Stimulated activated CD8-positive, alpha-beta memory T cell treated with anti-CD3 and anti-CD28 coated beads, Interleukin-12 subunit alpha, Interleukin-12 subunit beta, amount 100 ng/mL, for 4 hours (primary cell): ENCODE data around the gene GVQW3.
"Not testable (repeated sequence)": the region's sequence is repeated elsewhere in the genome, so short reads cannot be mapped to it uniquely, and the experiment has no call there.

ENCODE experiments used
- DNase-seq: peaks from one replicate; pipeline ENCODE4 v3.0.0-alpha.2; 2020; ENCODE audit warnings: low read depth

Gene GVQW3

GRCh38 chr11:76388408-76388807, 7.3 kb downstream of the GVQW3 start:
- DNase-seq = no peak

GRCh38 chr11:76391021-76391420, 9.9 kb downstream of the GVQW3 start:
- no peak for DNase-seq

DNA sequence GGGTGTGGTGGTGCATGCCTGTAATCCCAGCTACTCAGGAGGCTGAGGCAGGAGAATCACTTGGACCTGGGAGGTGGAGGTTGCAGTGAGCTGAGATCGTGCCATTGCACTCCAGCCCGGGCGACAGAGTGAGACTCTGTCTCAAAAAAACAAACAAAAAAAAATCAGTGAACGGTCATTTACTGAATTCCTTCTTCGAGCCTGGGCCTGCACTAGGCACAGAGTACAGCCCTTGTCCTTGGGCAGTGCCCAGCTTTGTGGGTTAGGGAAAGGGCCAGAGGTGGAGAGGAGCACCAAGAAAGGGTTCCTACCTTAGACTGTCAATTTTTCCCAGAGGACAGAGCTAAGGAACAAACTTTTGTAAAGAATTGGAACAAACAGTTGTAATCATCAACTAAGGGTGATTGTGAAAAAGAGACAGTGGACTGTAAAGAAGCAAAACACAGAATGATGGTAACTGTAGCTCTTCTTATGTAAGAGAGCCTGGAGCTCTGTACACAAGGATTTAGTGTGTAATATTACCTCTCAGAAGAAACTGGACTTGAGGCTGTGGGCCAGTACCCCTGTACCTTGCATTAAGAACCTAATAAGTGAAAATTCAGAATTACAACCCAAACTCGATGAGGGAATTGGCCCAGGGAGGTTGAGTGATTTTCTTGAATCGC, 10.8 kb downstream of the GVQW3 start:
- no peak for DNase-seq

DNA sequence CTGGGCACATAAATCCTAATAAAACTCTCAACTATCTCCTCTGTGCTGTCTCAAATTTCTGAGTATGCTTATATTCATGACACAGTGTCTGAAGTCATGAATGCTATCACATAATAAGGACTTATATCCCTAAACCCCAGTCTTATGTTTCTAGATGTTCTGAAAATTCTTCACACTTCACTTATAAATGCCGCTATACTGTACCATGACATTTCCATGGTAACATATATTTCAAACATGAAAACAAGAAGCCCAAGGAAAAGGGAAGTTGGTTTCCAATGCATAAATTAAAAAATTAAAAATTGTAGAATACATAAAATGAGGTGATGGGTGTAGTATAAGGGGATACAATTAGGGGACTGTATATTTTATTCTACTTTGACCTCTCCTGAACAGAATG, 11.7 kb downstream of the GVQW3 start:
- DNase-seq = no peak

GRCh38 chr11:76394411-76394810, 13.3 kb downstream of the GVQW3 start:
- no peak for DNase-seq

DNA sequence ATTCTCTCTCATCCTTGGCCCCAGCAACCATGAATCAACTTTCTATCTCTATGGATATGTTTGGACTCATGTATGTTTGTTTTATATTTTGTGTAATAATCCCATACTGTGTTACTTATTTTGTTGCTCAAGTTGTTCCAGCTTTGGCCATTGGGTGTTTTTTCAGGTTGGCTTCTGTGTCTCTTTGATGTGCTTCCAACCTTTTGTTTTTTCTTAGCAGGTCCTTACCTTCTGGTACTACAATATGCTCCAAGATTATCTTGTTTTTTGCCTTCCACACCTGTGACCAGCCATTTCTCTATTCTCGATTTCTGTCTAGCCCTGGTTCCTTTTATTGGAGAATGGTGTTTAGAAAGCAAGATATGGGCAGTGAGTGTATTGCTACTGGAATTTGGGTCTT, 14.2 kb downstream of the GVQW3 start:
- no peak for DNase-seq

DNA sequence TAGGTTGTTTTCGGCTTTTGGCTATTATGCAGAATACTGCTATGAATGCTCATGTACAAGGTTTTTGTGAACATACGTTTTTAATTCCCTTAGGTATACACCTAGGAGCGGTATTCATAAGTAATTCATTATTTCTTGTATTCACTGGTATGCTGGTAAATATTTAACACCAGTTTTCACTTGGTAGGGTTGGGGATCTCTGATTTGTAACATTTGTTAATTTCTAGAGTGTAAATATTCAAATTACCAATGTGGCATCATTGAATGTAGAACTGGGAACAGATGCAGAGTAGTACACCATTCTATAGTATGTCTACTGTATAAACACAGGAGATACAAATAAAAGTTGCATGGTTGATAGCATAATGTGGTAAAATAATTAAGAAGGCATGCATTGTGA, 16.3 kb downstream of the GVQW3 start:
- DNase-seq = no peak

DNA sequence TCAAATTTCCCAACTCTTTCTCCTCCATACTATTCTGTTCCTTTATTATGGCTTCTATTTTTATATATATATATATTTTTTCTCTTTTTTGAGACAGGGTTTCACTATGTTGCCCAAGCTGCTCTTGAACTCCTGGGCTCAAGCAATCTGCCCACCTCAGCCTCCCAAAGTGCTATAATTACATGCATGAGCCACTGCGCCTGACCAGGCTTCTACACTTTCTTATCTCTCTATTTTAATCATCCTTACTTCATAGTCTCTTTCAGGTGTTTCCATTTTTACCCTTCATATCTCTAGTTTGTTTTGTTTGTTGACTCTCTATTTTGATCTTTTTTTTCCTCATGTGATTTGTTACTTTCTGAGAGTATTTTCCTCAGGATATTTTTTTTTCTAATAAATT, 19.8 kb downstream of the GVQW3 start:
- no peak for DNase-seq

GRCh38 chr11:76401484-76401883, 20.4 kb downstream of the GVQW3 start:
- DNase-seq = not testable (repeated sequence)

- no peak for DNase-seq
These were observed 25.2 kb downstream of the GVQW3 start for GRCh38 chr11:76406359-76406758.

DNA sequence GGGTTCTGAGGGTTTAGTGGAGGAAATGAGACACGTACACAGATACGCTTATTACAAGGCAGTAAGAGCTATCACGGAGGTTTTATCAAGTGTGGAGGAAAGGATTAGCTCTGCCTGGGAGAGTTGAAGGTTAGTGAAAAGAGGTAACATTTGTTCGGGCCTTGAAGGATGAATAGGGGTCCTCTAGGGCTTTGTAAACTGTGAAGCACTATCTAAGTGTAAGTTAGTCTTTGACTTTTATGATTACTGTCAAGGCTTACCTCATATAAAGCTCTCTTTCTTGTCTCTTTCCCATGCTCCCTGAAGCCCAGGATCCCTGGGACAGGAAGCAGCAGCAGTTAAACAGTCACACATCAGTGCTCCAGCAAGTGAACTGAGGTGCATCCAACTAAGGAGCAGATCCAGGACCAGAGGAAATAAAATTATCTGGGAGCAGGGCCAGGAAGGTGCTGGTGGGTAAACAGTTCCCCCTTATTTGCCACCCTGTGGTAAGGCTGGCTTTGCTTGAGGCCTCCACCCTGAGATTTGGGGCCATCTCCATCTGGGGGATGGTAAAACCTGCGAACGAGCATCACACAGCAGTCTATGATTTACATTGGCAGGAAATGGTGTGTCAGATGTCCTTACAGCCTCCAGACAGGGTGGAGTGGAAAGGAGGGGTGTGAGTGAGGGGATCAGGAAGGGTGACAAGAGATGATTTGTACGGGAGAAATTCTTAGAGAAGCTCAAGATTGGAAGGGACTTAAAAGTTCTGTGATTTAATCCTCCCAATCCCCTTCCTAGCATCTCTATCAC, 27.2 kb downstream of the GVQW3 start:
- DNase-seq = no peak

GRCh38 chr11:76410851-76411357, 29.8 kb downstream of the GVQW3 start:
- DNase-seq = no peak

GRCh38 chr11:76415073-76415472, 34.0 kb downstream of the GVQW3 start:
- DNase-seq = no peak

- DNase-seq = no peak
These were observed 38.8 kb downstream of the GVQW3 start for GRCh38 chr11:76419896-76420295.

DNA sequence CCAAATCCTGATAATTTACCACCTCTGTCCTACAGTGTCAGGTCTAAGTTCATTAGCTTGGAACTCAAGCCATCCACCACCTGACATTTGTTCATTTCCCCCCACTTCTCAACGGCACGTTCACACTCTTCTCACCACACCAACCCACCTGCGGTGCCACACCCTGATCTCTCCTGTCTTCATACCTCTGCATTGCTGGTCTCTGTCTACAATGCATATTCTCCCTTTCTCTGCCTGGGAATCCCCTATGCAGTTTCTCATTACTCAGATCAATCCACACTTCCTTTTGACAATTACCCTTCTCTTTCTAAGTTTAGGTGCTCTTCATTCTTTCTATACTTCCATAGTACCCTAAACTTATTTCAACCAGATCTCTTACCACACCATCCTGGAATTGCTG, 43.3 kb downstream of the GVQW3 start:
- DNase-seq = no peak

- no peak for DNase-seq
These were observed 43.8 kb downstream of the GVQW3 start for GRCh38 chr11:76424891-76425290.

DNA sequence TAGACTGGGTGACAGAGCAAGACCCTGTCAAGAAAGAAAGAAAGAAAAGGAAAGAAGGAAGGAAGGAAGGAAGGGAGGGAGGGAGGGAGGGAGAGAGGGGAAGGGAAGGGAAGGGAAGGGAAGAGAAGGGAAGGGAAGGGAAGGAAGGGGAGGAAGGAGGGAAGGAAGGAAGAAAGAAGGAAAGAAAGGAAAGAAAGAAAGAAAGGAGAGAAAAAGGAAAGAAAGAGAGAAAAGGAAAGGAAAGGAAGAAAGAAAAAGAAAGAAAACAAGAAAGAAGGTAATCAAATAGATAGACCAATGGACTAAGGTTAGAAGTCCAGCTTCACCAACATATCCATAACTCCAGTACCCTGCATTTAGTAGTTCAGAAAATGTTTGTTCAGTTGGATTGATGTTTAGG, 45.5 kb downstream of the GVQW3 start:
- no peak for DNase-seq

- no peak for DNase-seq
These were observed 54.9 kb downstream of the GVQW3 start for GRCh38 chr11:76436020-76436419.

DNA sequence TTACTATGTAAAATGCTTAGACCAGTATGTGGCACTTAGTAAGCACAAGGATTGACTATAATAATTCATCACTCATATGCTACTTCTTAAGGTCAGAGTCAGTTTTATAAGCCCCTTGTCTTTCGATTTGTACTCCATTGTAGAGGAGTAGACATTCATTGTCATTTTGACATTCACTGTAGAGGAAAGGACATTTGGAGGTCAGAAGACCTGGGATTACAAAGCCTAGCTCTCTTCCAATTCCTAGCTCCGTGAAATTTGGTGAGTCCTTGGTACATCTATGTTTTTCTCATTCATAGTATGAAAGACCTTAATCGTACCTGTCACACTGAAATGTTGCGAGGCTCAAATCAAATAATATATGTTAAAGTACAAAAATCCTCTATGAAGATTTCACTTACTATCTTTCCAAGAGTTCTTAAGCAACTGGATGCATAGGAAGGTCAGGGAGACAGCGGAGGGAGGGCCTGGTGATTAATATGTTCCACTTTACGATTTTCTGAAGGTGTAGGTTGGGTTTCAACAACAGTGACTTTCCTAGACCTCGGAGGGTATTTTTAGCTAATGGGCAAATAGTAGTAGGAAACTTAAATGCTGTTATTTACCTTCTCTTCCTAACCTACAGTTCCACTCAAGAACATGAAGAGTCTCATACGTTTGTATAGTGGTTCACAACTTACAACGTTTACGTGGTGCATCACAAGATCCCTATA, 62.3 kb downstream of the GVQW3 start:
- DNase-seq = no peak

DNA sequence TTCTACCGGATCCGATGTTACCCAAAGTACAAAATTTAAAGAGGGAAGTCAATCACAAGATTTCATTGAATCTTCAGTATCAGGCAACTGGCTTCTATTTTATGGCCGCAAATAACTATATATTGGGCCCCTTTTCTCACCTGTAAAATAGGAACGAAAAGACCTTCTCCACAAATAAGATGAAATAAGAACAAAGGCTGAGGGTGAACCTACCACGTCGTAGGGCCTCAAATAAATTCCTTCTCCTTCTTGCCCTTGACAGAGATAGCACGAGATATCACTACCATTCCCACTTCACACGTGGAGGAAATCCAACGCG, 62.9 kb downstream of the GVQW3 start:
- no peak for DNase-seq

DNA sequence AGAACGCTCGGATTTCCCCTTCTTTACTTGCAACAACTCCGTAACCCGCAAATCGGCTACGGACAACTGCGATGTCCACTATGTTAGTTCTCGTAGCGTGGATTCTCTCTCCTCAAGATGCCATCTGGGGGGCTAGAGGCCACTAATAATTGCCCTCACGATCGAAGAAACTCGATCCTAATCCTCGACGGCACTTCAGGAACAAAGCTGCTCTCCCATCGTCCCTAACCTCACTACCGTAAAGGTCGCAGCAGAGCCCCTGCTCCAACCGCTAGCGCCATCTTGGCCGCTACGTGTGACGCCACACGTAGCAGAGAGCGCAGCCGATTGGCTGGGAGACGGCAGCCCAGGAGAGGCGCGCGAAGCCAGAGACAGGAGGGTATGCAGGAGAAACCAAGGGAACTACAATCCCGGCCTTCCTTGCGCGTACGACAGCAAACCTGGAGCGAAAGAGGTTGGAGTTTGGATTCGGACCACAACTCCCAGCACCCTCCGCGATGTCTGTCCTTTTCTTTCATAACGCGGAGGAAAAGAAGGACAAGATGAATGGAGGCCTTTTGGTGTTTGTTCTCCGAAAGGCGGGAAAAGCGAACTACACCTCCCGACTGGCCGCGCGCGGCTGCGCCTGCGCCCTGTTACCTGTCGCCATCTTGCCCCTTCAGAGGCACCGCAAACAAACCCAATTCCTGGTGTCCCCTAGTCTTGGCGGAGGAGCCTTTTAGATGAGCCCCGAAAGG, 63.4 kb downstream of the GVQW3 start, which contains the start of gene EMSY:
TSS of gene EMSY (plus strand) at position 635 of the 737 bp plus-strand sequence. CDS start 1,921 bp downstream, outside the sequence.
- DNase-seq = peak; percentile 83
